NCI-H226 (cell line): ENCODE measurements around the gene FAM83F.
A peak's percentile ranks its signal among the peaks of the same experiment; 100 is the strongest.

Experiments
- DNase-seq: peaks from one replicate; pipeline ENCODE4 v3.0.0-alpha.2; 2015

Gene FAM83F

GRCh38 chr22:40039482-40040115 lies 44.8 kb downstream of the FAM83F start:
- no peak for DNase-seq

- no peak for DNase-seq
These were observed 46.2 kb downstream of the FAM83F start for GRCh38 chr22:40040927-40041326.

GRCh38 chr22:40041366-40042137 lies 46.8 kb downstream of the FAM83F start:
- DNase-seq: no peak

GRCh38 chr22:40042312-40042711 lies 47.6 kb downstream of the FAM83F start:
- no peak for DNase-seq

- DNase-seq: no peak
These were observed 48.3 kb downstream of the FAM83F start for GRCh38 chr22:40043081-40043480.

GRCh38 chr22:40043793-40044101 lies 49.0 kb downstream of the FAM83F start:
- DNase-seq: no peak

- DNase-seq: peak; percentile 89
These were observed 49.5 kb downstream of the FAM83F start for GRCh38 chr22:40044102-40044869.

- DNase-seq: no peak
These were observed 50.4 kb downstream of the FAM83F start for GRCh38 chr22:40044870-40045834.

GRCh38 chr22:40046126-40046525 lies 51.4 kb downstream of the FAM83F start:
- DNase-seq: no peak

GRCh38 chr22:40050258-40050657 lies 55.5 kb downstream of the FAM83F start:
- DNase-seq: no peak

- DNase-seq: no peak
These were observed 56.6 kb downstream of the FAM83F start for GRCh38 chr22:40051322-40051721.

- DNase-seq: no peak
These were observed 58.7 kb downstream of the FAM83F start for GRCh38 chr22:40053460-40053859.

GRCh38 chr22:40054486-40054885 lies 59.7 kb downstream of the FAM83F start:
- no peak for DNase-seq

- no peak for DNase-seq
These were observed 60.6 kb downstream of the FAM83F start for GRCh38 chr22:40055143-40055883.

- DNase-seq: no peak
These were observed 61.4 kb downstream of the FAM83F start for GRCh38 chr22:40056154-40056553.

- no peak for DNase-seq
These were observed 61.8 kb downstream of the FAM83F start for GRCh38 chr22:40056559-40056958.

GRCh38 chr22:40057652-40058051 lies 62.9 kb downstream of the FAM83F start:
- DNase-seq: no peak

GRCh38 chr22:40058265-40058664 lies 63.5 kb downstream of the FAM83F start:
- no peak for DNase-seq

- DNase-seq: no peak
These were observed 71.2 kb downstream of the FAM83F start for GRCh38 chr22:40065981-40066380.

GRCh38 chr22:40067639-40068038 lies 72.9 kb downstream of the FAM83F start:
- no peak for DNase-seq

GRCh38 chr22:40070701-40071100 lies 75.9 kb downstream of the FAM83F start:
- DNase-seq: no peak

- no peak for DNase-seq
These were observed 77.0 kb downstream of the FAM83F start for GRCh38 chr22:40071720-40072119.
